ENCODE data around the gene HSPB1. TPM values are rescaled to one million over a fixed set of nuclear protein-coding genes. Genes with fewer than 3 reads are reported as not detected.

HSPB1 gene
- total and polyA plus RNA-seq, 11 donors, result 822 to 5,278 (median 2,076) TPM

GRCh38 chr7:76352193-76352592 lies 49.7 kb downstream of the HSPB1 start:
- TF ChIP-seq POLR2A (IDR thresholded peaks at IDR 0.05), result no peak
- TF ChIP-seq, protein P1, sequence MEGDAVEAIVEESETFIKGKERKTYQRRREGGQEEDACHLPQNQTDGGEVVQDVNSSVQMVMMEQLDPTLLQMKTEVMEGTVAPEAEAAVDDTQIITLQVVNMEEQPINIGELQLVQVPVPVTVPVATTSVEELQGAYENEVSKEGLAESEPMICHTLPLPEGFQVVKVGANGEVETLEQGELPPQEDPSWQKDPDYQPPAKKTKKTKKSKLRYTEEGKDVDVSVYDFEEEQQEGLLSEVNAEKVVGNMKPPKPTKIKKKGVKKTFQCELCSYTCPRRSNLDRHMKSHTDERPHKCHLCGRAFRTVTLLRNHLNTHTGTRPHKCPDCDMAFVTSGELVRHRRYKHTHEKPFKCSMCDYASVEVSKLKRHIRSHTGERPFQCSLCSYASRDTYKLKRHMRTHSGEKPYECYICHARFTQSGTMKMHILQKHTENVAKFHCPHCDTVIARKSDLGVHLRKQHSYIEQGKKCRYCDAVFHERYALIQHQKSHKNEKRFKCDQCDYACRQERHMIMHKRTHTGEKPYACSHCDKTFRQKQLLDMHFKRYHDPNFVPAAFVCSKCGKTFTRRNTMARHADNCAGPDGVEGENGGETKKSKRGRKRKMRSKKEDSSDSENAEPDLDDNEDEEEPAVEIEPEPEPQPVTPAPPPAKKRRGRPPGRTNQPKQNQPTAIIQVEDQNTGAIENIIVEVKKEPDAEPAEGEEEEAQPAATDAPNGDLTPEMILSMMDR (IDR thresholded peaks at IDR 0.05), result no peak
- Histone ChIP-seq H3K27ac (peak overlapping the region in 5 of 12 donors; percentile 4 to 100 (median 19)), H3K36me3 (peaks cover 0 to 62% (median 34%) of the 10 kb centered on the region in 9 donors), H3K4me1 (peaks cover 15 to 93% (median 70%) of the 10 kb centered on the region in 12 donors), H3K9me3 (no peaks in the 10 kb centered on the region), H3K27me3 (no peaks in the 10 kb centered on the region), H3K4me3 (no peak overlapping the region)
- DNase-seq (no peak), ATAC-seq (peak in 1 of 4 donors; percentile 10)
- 57 to 71% (median 66%) methylated on average over 6 of the region's 6 CpGs for WGBS, 4 donors
- intact Hi-C loops (cut with DNase I), result no loop called here

GRCh38 chr7:76353744-76354143 lies 51.3 kb downstream of the HSPB1 start:
- ATAC-seq (no peak), DNase-seq (no peak)
- intact Hi-C loops (cut with DNase I), result no loop called here
- 91 to 97% (median 95%) methylated on average over 5 of the region's 5 CpGs for WGBS, 4 donors
- Histone ChIP-seq H3K27me3 (no peaks in the 10 kb centered on the region), H3K27ac (peak overlapping the region in 9 of 12 donors; percentile 37 to 100 (median 80)), H3K4me1 (peaks cover 12 to 81% (median 63%) of the 10 kb centered on the region in 12 donors), H3K9me3 (no peaks in the 10 kb centered on the region), H3K36me3 (peaks cover 0 to 46% (median 24%) of the 10 kb centered on the region in 9 donors), H3K4me3 (no peak overlapping the region)
- TF ChIP-seq, protein P1 (IDR thresholded peaks at IDR 0.05), result no peak
- TF ChIP-seq POLR2A (IDR thresholded peaks at IDR 0.05), result no peak

Other genes starting within 250 kb of the HSPB1 start
- gene SRRM3, start 100.8 kb upstream of the HSPB1 start, total RNA-seq, result 10 to 100 TPM in 1 of 9 donors, 1 to 10 TPM in 8; 1.6 to 18.0 (median 5.1) TPM
- gene SRRM3, start 100.8 kb upstream of the HSPB1 start, polyA plus RNA-seq, result 10 to 100 TPM; 10.9 to 28.5 TPM
- gene YWHAG, start 56.3 kb downstream of the HSPB1 start, total RNA-seq, result 100 to 1,000 TPM; 141 to 282 (median 196) TPM
- gene YWHAG, start 56.3 kb downstream of the HSPB1 start, polyA plus RNA-seq, result 100 to 1,000 TPM in 1 of 2 donors, 10 to 100 TPM in 1; 85.5 to 186 TPM
- gene SSC4D, start 107.0 kb downstream of the HSPB1 start, total RNA-seq, result 1 to 10 TPM in 1 of 9 donors, under 1 TPM in 8; 0.23 to 1.2 (median 0.67) TPM
- gene SSC4D, start 107.0 kb downstream of the HSPB1 start, polyA plus RNA-seq, result 1 to 10 TPM; 1.1 to 1.6 TPM
- gene ZP3, start 122.3 kb downstream of the HSPB1 start, total RNA-seq, result 1 to 10 TPM in 1 of 9 donors, under 1 TPM in 5, not detected in 3; 0.24 to 8.1 (median 0.64) TPM
- gene ZP3, start 122.3 kb downstream of the HSPB1 start, polyA plus RNA-seq, result 1 to 10 TPM in 1 of 2 donors, under 1 TPM in 1; 0.53 to 1.3 TPM
- 10 to 100 TPM in 4 of 9 donors, 1 to 10 TPM in 5; 6.2 to 23.0 (median 8.8) TPM for gene DTX2, start 159.0 kb downstream of the HSPB1 start, total RNA-seq
- 10 to 100 TPM; 13.8 to 14.6 TPM for gene DTX2, start 159.0 kb downstream of the HSPB1 start, polyA plus RNA-seq
- 100 to 1,000 TPM in 1 of 9 donors, under 1 TPM in 2, not detected in 6; 0.32 to 238 (median 0.63) TPM for gene UPK3B, start 207.9 kb downstream of the HSPB1 start, total RNA-seq
- under 1 TPM; 0.19 to 0.24 TPM for gene UPK3B, start 207.9 kb downstream of the HSPB1 start, polyA plus RNA-seq
- under 1 TPM in 4 of 9 donors, not detected in 5; 0.20 to 0.32 (median 0.25) TPM for gene SPDYE16, start 240.6 kb downstream of the HSPB1 start, total RNA-seq
- under 1 TPM; 0.08 TPM for gene SPDYE16, start 240.6 kb downstream of the HSPB1 start, polyA plus RNA-seq